ENCODE results near the gene LCE3B. TPM values are rescaled to one million over a fixed set of nuclear protein-coding genes. Genes with fewer than 3 reads are reported as not detected.

The LCE3B gene
- polyA plus RNA-seq, 1 experiment: not detected

DNA sequence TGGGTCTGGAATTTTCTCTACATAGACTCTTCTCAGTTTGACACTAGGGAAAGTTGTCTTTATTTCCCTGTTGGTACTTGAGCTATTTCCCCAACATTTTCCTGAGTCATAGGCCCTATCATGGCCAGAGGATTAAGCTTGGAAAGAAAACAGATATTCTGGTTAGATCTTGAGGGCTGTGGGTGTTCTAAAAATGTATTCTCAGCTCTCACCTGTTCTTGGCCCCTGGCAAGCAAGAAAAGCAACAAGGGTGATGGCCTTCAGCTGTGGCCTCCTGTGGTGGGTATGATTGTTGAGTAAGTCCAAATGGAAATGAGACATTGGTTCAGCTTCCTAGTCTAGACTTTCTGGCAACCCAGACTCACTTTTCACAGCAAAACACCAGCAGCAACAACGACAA, 26.7 kb downstream of the LCE3B start:
- Histone ChIP-seq H3K27me3 (ENCODE audit: control insufficient read depth, insufficient read depth, low read length) (no peaks in the 10 kb centered on the region), H3K27ac (ENCODE audit: low read depth, low read length) (no peak overlapping the region), H3K9me3 (ENCODE audit: control insufficient read depth, insufficient read depth, low read length) (peaks cover 5% of the 10 kb centered on the region), H3K4me3 (ENCODE audit: low read depth, low read length) (no peak overlapping the region)
- TF ChIP-seq, protein P1, sequence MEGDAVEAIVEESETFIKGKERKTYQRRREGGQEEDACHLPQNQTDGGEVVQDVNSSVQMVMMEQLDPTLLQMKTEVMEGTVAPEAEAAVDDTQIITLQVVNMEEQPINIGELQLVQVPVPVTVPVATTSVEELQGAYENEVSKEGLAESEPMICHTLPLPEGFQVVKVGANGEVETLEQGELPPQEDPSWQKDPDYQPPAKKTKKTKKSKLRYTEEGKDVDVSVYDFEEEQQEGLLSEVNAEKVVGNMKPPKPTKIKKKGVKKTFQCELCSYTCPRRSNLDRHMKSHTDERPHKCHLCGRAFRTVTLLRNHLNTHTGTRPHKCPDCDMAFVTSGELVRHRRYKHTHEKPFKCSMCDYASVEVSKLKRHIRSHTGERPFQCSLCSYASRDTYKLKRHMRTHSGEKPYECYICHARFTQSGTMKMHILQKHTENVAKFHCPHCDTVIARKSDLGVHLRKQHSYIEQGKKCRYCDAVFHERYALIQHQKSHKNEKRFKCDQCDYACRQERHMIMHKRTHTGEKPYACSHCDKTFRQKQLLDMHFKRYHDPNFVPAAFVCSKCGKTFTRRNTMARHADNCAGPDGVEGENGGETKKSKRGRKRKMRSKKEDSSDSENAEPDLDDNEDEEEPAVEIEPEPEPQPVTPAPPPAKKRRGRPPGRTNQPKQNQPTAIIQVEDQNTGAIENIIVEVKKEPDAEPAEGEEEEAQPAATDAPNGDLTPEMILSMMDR (IDR thresholded peaks at IDR 0.05; ENCODE audit: low read depth, low read length): no peak
- no peak for DNase-seq (ENCODE audit: low read depth, low spot score)
- CTCF ChIA-PET: no interaction called here
- POLR2A ChIA-PET: no interaction called here

DNA sequence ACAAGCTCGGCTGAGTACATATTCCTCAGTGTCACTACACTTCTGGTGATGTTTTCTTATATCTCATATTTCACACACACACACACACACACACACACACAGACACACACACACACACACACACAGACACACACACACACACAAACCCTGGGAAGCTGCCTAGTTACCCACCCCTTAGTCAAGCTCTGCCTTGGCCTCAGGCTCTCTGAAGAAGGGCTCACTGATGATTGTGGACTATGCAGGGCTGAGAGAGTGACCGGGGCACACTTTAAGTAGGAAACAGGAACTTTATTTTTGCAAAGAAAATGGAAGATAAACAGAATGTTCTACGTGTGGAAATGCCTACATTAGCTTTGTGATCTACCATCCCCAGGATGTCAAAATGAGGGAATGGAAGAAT, 30.3 kb downstream of the LCE3B start:
- CTCF ChIA-PET: no interaction called here
- Histone ChIP-seq H3K4me3 (ENCODE audit: low read depth, low read length) (no peak overlapping the region), H3K27me3 (ENCODE audit: control insufficient read depth, insufficient read depth, low read length) (no peaks in the 10 kb centered on the region), H3K27ac (ENCODE audit: low read depth, low read length) (no peak overlapping the region), H3K9me3 (ENCODE audit: control insufficient read depth, insufficient read depth, low read length) (peaks cover 10% of the 10 kb centered on the region)
- no peak for DNase-seq (ENCODE audit: low read depth, low spot score)
- TF ChIP-seq, protein P1 (IDR thresholded peaks at IDR 0.05; ENCODE audit: low read depth, low read length): no peak
- POLR2A ChIA-PET: no interaction called here

DNA sequence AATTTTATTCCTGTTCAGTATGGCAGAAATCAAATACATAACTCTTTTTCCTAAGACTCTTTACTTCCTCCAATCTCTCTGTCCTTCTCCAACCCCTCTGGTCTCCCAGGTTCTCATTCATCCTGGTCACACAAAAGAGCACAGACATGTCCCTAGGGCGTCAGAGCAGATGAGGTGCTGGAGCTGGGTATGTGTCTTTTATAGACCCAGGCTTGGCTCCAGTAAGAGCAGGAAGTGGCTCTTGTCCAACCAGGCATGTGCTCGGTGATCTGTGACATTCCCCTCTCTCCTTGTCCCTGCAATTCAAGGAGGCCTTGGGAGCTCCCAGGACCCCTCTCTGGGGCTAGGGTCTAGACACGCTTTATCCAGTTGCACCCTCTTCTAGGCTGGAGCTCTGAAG, 31.5 kb downstream of the LCE3B start:
- H3K9me3 ChIP-seq (ENCODE audit: control insufficient read depth, insufficient read depth, low read length): peaks cover 10% of the 10 kb centered on the region
- POLR2A ChIA-PET: no interaction called here
- TF ChIP-seq, protein P1 (IDR thresholded peaks at IDR 0.05; ENCODE audit: low read depth, low read length): no peak
- no peaks in the 10 kb centered on the region for H3K27me3 ChIP-seq (ENCODE audit: control insufficient read depth, insufficient read depth, low read length)
- no peak for DNase-seq (ENCODE audit: low read depth, low spot score)
- CTCF ChIA-PET: no interaction called here
- H3K4me3 ChIP-seq (ENCODE audit: low read depth, low read length): no peak overlapping the region
- H3K27ac ChIP-seq (ENCODE audit: low read depth, low read length): no peak overlapping the region

DNA sequence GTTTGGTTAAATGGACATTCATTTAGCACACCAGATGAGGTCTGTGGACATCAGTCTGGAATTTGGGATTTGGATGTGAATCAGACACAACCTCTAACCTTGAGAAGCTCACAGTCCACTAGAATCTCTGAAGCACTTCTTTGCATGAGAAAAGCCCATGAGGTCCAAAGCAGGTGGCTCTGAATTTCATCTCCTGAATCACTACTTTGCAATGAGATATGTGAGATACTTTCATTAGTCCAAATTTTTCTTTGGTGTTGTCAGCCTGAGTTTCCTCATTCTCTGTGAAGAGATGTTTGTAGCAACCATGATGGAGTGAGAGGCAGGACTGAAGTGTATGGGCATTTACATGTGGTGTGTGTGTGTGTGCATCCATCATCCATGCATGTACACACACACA, 33.0 kb downstream of the LCE3B start:
- CTCF ChIA-PET: no interaction called here
- DNase-seq (ENCODE audit: low read depth, low spot score): no peak
- peaks cover 10% of the 10 kb centered on the region for H3K9me3 ChIP-seq (ENCODE audit: control insufficient read depth, insufficient read depth, low read length)

DNA sequence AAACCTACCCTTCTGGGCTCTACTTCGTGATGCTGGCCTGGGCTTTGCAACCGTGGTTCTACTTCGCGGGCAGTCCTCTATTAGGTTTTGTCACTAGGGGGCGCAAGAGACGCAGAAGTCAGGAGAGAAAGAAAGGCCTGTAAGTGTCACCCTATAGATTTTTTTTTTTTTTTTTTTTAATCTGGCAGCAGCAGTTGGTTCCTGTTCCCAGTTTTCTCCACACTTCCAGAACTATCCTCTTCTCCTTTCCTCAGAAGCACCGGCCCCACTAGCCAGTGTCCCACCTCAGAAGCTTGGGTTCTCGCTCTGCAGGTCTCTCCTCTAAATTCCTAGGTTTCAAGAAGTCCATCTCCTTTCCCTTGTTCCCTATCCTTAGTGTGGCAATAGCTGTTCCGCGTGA, 40.5 kb downstream of the LCE3B start:
- TF ChIP-seq, protein P1 (IDR thresholded peaks at IDR 0.05; ENCODE audit: low read depth, low read length): peak; percentile 50
- CTCF ChIA-PET: interaction anchor here (0.6 to 1.2 kb wide), 7 partner anchors 9 to 588 kb away, joined by 3 to 8 read pairs (median 4); partner anchors contain the start of gene LCE2D
- DNase-seq (ENCODE audit: low read depth, low spot score): no peak
- Histone ChIP-seq H3K27me3 (ENCODE audit: control insufficient read depth, insufficient read depth, low read length) (no peaks in the 10 kb centered on the region), H3K27ac (ENCODE audit: low read depth, low read length) (no peak overlapping the region), H3K4me3 (ENCODE audit: low read depth, low read length) (no peak overlapping the region), H3K9me3 (ENCODE audit: control insufficient read depth, insufficient read depth, low read length) (no peaks in the 10 kb centered on the region)
- POLR2A ChIA-PET: no interaction called here

More for the DNA sequence above, 33.0 kb downstream of the LCE3B start:
- TF ChIP-seq, protein P1 (IDR thresholded peaks at IDR 0.05; ENCODE audit: low read depth, low read length): no peak
- Histone ChIP-seq H3K4me3 (ENCODE audit: low read depth, low read length) (no peak overlapping the region), H3K27ac (ENCODE audit: low read depth, low read length) (no peak overlapping the region), H3K27me3 (ENCODE audit: control insufficient read depth, insufficient read depth, low read length) (no peaks in the 10 kb centered on the region)
- POLR2A ChIA-PET: no interaction called here
